ENCODE results near the gene OVOL2.

DNA sequence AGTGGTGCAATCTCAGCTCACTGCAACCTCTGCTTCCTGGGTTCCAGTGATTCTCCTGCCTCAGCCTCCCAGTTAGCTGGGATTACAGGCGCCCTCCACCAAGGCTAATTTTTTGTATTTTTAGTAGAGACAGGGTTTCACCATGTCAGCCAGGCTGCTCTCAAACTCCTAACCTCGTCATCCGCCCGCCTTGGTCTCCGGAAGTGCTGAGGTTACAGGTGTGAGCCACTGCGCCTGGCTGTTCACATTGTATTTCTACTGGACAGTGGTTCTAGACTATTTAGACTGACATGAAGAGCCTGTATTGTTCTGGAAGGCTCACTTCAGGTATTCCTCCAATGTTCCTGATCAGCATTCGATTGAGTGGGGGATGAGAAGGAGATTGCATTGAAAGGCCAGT is 14.8 kb upstream of the OVOL2 start:
- TF ChIP-seq, protein P1, sequence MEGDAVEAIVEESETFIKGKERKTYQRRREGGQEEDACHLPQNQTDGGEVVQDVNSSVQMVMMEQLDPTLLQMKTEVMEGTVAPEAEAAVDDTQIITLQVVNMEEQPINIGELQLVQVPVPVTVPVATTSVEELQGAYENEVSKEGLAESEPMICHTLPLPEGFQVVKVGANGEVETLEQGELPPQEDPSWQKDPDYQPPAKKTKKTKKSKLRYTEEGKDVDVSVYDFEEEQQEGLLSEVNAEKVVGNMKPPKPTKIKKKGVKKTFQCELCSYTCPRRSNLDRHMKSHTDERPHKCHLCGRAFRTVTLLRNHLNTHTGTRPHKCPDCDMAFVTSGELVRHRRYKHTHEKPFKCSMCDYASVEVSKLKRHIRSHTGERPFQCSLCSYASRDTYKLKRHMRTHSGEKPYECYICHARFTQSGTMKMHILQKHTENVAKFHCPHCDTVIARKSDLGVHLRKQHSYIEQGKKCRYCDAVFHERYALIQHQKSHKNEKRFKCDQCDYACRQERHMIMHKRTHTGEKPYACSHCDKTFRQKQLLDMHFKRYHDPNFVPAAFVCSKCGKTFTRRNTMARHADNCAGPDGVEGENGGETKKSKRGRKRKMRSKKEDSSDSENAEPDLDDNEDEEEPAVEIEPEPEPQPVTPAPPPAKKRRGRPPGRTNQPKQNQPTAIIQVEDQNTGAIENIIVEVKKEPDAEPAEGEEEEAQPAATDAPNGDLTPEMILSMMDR (IDR thresholded peaks at IDR 0.05), result no peak
- no peak for TF ChIP-seq POLR2A (IDR thresholded peaks at IDR 0.05)
